ENCODE measurements around the gene F8.

DNA sequence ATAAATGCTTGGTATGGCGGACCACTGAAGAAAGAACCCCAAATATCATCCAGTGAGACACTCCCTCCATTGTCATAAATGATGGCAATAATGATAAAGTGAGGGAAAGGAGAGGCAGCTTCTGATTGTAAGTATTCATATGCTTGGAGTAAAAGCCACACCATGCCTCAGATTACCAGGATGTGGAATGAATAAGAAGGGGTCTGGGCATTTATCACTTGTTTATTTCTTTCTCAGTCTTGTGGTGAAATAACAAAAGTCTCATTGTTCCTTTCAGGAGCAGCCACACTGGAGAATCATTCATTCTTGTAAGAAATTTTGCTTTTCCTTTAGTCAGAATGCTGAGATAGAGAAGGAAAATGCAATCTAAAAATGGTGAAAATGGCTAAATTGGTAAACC is 21.7 kb downstream of the F8 start:
- TF ChIP-seq POLR2A (IDR thresholded peaks at IDR 0.05) = no peak
- no peak for TF ChIP-seq CTCF (IDR thresholded peaks at IDR 0.05)
- no peak for TF ChIP-seq POLR2AphosphoS5 (IDR thresholded peaks at IDR 0.05)
